ENCODE results near the gene CD226. TPM values are rescaled to one million over a fixed set of nuclear protein-coding genes. Genes with fewer than 3 reads are reported as not detected.

CD226 gene
- total RNA-seq, 1 donor from 2014 or later, result 2.9 TPM

DNA sequence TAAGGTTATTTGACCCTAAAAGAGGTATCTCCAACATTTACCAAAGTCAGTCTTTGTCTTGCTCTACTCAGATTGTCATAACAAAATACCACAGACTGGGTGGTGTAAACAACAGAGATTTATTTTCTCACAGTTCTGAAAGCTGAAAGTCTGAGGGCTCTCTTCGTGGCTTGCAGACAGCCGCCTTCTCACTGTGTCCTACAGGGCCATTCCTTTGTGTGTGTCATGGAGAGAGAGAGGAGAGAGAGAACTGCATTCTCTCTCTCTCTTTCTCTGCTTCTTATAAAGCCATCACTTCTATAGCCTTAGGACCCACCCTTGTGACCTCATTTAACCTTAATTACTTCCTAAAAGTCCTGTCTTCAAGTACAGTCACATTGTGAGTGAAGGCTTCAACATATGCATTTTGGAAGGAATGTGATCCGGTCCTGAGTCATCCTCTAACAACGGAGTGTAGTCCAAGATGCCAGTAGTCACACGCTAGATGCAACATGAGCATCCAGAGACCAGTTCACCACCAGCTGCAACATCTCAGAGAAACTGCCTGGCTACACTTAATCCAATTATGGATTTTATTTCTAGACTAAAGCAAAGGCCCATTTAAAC, 130.2 kb downstream of the CD226 start:
- DNase-seq (ENCODE audit: low spot score), result no peak

DNA sequence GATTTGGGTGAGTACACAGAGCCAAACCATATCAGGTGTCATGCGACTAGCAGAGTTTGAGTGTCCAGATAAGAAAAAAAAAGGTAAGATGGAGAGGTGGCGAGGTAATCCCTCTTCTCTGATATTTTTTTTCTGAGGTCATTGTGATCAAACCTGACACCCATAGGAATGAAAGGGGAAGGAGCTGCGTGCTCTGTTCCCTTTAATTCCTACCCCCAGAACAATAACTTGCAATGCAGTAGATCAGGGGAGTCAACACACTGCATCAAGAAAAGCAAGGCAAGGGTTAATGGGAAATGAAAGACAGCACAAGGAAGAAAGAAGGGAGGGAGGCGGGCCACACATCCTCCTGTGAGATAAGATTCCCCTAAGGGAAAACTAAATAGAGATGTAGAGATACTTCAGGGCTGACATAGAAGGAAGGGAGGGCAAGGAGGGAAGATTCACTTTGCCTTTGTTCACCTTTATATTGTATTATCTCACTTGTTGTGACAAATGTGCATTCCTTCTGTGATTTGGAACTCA, 132.8 kb downstream of the CD226 start:
- no peak for DNase-seq (ENCODE audit: low spot score)

DNA sequence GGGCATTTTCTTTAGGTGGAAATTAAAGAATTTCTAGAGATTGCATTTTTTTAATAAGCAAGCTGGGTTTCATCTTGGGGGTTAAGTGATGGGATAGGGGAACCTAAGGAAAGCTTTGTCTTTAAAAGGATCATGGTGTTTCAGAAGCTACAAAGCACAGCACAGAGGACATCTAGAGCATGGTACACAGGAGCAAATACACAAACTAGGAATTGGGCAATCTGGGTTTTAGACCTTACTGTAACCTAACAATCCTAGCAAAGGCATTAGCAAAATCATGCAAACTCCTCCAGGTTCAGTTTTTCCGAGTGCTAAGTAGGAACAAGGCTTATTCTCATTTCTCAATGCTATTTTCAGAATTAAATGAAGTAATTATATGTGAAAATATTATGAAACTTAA, 134.1 kb downstream of the CD226 start:
- no peak for DNase-seq (ENCODE audit: low spot score)

DNA sequence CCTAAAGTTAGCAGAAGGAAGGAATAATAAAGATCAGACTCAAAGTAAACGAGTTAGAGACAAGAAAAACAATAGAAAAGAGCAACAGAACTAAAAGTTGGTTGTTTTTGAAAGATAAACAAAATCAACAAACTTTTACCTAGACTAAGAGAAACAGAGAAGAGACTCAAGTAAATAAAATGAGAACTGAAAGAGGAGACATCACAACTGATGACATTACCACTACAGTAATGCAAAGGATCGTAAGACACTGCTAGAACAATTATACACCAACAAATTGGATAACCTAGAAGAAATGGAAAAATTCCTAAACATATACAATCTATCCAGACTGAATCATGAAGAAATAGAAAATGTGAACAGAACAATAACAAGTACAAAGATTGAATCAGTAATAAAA, 139.3 kb downstream of the CD226 start:
- DNase-seq (ENCODE audit: low spot score), result no peak

DNA sequence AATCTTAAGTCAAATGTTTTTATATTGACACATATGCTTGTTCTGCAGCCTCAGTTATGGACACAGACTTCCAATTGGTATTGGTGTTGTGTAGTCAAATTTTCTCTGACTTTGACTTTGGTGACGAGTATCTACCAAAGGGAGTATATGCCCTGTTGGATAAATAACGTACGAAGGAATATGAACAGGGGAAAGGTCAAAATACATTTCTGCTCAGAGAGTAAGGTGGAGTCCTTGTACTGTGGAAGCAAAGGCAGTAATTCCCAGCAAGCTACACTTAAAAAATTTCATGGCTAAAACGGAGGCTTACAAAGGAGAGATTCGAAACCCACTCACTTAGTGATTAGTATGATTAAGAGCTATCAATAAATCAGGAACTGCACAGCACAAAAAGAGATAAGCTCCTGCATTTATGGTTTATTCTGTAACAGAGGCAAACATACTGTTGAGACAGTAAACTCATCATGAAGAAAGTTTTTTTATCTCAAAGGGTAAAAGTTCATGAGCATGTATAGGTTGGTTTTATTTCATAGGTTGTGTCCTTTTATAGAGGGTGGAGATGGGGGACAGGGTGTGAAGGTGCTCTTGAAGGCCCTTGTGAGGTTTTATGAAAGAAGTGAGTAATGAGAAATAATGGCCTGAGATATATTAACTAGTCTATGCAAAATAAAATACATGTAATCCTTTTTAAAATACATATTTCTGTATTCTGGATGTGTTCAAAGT, 142.7 kb downstream of the CD226 start:
- DNase-seq (ENCODE audit: low spot score), result no peak

Measured in mucosa of gallbladder (tissue), 1 donor.